Left lung (tissue), 10 donors: ENCODE measurements around the gene SERTAD3. TPM values are rescaled to one million over a fixed set of nuclear protein-coding genes. Genes with fewer than 3 reads are reported as not detected.
"Not testable (repeated sequence)": the region's sequence is repeated elsewhere in the genome, so short reads cannot be mapped to it uniquely, and the experiment has no call there.

Source experiments
- ATAC-seq: fragments of 200-7000 bp; cut with Tn5 transposase; one replicate; pipeline ENCODE4 v1.9.1; 2020; ENCODE audit warnings: moderate library complexity
- DNase-seq, 4 donors: peaks; one replicate each; pipeline ENCODE4 v3.0.0-alpha.2; 2013 to 2020
- H3K27ac ChIP-seq, 2 donors: fragments of 200-600 bp; sonication (generic) in 1 of 2; one replicate each; pipeline versions ENCODE4 v1.5.0 to v1.8.0; 2020 to 2021
- H3K27me3 ChIP-seq, 2 donors: fragments of 200-600 bp; sonication (generic) in 1 of 2; one replicate each; pipeline versions ENCODE4 v1.5.0 to v1.8.0; 2020 to 2021
- H3K36me3 ChIP-seq, 2 donors: fragments of 200-600 bp; sonication (generic) in 1 of 2; one replicate each; pipeline versions ENCODE4 v1.5.0 to v1.8.0; 2020 to 2021
- H3K4me1 ChIP-seq, 2 donors: fragments of 200-600 bp; one replicate each; pipeline ENCODE4 v1.8.0; 2021
- H3K4me3 ChIP-seq, 2 donors: fragments of 200-600 bp; sonication (generic) in 1 of 2; one replicate each; pipeline versions ENCODE4 v1.5.0 to v1.8.0; 2020 to 2021; ENCODE audit warnings: mild to moderate bottlenecking in 1 of 2
- H3K9me3 ChIP-seq, 2 donors: fragments of 200-600 bp; sonication (generic) in 1 of 2; one replicate each; pipeline versions ENCODE4 v1.5.0 to v1.8.0; 2020 to 2021
- CTCF ChIP-seq, 2 donors: fragments of 200-600 bp; sonication (generic) in 1 of 2; IDR thresholded peaks; one replicate each; pipeline versions ENCODE4 v1.5.0 to v1.8.0; 2021; ENCODE audit warnings: antibody characterized with exemption in 2 of 2
- intact Hi-C, 2 donors: fragments of 100-400 bp; cut with DNase I; formaldehyde crosslinking; loops; one replicate each; pipeline versions ENCODE4 v1.11.2 to v1.14.2; 2022
- polyA plus RNA-seq, 6 donors: library from polyadenylated mRNA; unstranded; fragments of 120-200 nt; gene quantifications; one replicate each; pipeline ENCODE4 v1.2.1, GENCODE V29; 2013; ENCODE audit not compliant: insufficient read length in 6 of 6
- total RNA-seq, 2 donors: library from RNA; stranded (reverse); fragmentation: NEBNext Ultra II Directional; extraction: Animal tissue kit (Norgen Biotek cat#: 25700); gene quantifications; one replicate each; pipeline ENCODE4 v1.2.1, GENCODE V29; 2021
- donor health status: DM: no; HTN: yes; CAD: no.
- donor health status: DM: no; HTN: no; CAD: no.

The SERTAD3 gene
- total and polyA plus RNA-seq, 8 donors, result 22.1 to 37.4 (median 34.1) TPM

GRCh38 chr19:40464059-40465024 lies 20.2 kb upstream of the SERTAD3 start:
- peak; percentile 46 to 86 (median 84) for DNase-seq

GRCh38 chr19:40463587-40464037 lies 19.5 kb upstream of the SERTAD3 start:
- DNase-seq (peak in 1 of 4 donors; percentile 68), ATAC-seq (peak; percentile 9)
- H3K9me3 ChIP-seq, intact Hi-C loops, H3K36me3 ChIP-seq: not testable (repeated sequence)
- H3K27me3 ChIP-seq, result peaks cover 0 to 25% of the 10 kb centered on the region in 2 donors
- H3K4me3 ChIP-seq, result peak overlapping the region in 1 of 2 donors; percentile 57
- peaks cover 12 to 58% of the 10 kb centered on the region in 2 donors for H3K4me1 ChIP-seq
- peak overlapping the region; percentile 86 to 93 for H3K27ac ChIP-seq

More at GRCh38 chr19:40464059-40465024, 20.2 kb upstream of the SERTAD3 start:
- ATAC-seq, result peak; percentile 63
- Histone ChIP-seq H3K9me3 (no peaks in the 10 kb centered on the region), H3K4me3 (peak overlapping the region; percentile 57 to 75), H3K27ac (peak overlapping the region; percentile 86 to 93), H3K4me1 (peaks cover 12 to 58% of the 10 kb centered on the region in 2 donors), H3K27me3 (peaks cover 0 to 32% of the 10 kb centered on the region in 2 donors), H3K36me3 (no peaks in the 10 kb centered on the region)
- peak; percentile 78 to 91 for TF ChIP-seq CTCF (IDR thresholded peaks at IDR 0.05)
- intact Hi-C loops, result no loop called here

GRCh38 chr19:40461669-40462221 lies 17.6 kb upstream of the SERTAD3 start:
- Histone ChIP-seq H3K27me3 (peaks cover 0 to 7% of the 10 kb centered on the region in 2 donors), H3K4me3 (peak overlapping the region in 1 of 2 donors; percentile 2), H3K4me1 (peaks cover 12 to 53% of the 10 kb centered on the region in 2 donors), H3K27ac (peak overlapping the region in 1 of 2 donors; percentile 50), H3K36me3 (peaks cover 0 to 24% of the 10 kb centered on the region in 2 donors), H3K9me3 (no peaks in the 10 kb centered on the region)
- ATAC-seq (no peak), DNase-seq (peak in 1 of 4 donors; percentile 73)
- intact Hi-C loops, result no loop called here
- TF ChIP-seq CTCF (IDR thresholded peaks at IDR 0.05), result no peak

- no peak overlapping the region for H3K27ac ChIP-seq
- H3K9me3 ChIP-seq, result no peaks in the 10 kb centered on the region
- H3K4me3 ChIP-seq, result no peak overlapping the region
- ATAC-seq (no peak), DNase-seq (no peak)
- H3K27me3 ChIP-seq, result no peaks in the 10 kb centered on the region
- intact Hi-C loops, result no loop called here
- peaks cover 0 to 37% of the 10 kb centered on the region in 2 donors for H3K36me3 ChIP-seq
- H3K4me1 ChIP-seq, result peaks cover 5 to 44% of the 10 kb centered on the region in 2 donors
- TF ChIP-seq CTCF (IDR thresholded peaks at IDR 0.05), result no peak
These were observed 16.1 kb upstream of the SERTAD3 start for GRCh38 chr19:40460185-40460584.

- Histone ChIP-seq H3K36me3 (peaks cover 0 to 53% of the 10 kb centered on the region in 2 donors), H3K27ac (no peak overlapping the region), H3K4me1 (peaks cover 0 to 28% of the 10 kb centered on the region in 2 donors), H3K9me3 (no peaks in the 10 kb centered on the region), H3K27me3 (no peaks in the 10 kb centered on the region), H3K4me3 (no peak overlapping the region)
- ATAC-seq (no peak), DNase-seq (no peak)
- TF ChIP-seq CTCF (IDR thresholded peaks at IDR 0.05), result no peak
- intact Hi-C loops, result no loop called here
These were observed 14.5 kb upstream of the SERTAD3 start for GRCh38 chr19:40458597-40458974.
